HepG2 (cell line): ENCODE measurements around the gene GALNT5.

Experiments used
- DPF2 ChIP-seq: sonication (generic); formaldehyde crosslinking; IDR thresholded peaks from 2 replicates; pipeline ENCODE4 v1.4.0; 2020; ENCODE audit warnings: mild to moderate bottlenecking, low read depth, missing genetic modification reagents, borderline replicate concordance
- JUNB ChIP-seq: sonication (generic); formaldehyde crosslinking; IDR thresholded peaks from 2 replicates; pipeline ENCODE4 v1.8.0; 2022; ENCODE audit warnings: missing genetic modification reagents, mild to moderate bottlenecking, borderline replicate concordance
- NR2F2 ChIP-seq: IDR thresholded peaks from 2 replicates; pipeline ENCODE4 v1.6.1; 2012; ENCODE audit warnings: low read depth, inconsistent platforms, borderline replicate concordance
- POLR2AphosphoS5 ChIP-seq: IDR thresholded peaks from 2 replicates; pipeline ENCODE4 v1.6.1; 2012; ENCODE audit warnings: low read depth, low read length
- ZNF777 ChIP-seq: sonication (generic); formaldehyde crosslinking; IDR thresholded peaks from 2 replicates; pipeline ENCODE4 v1.4.0; 2020; ENCODE audit warnings: missing genetic modification reagents
- TF ChIP-seq, protein P1 (sequence below): IDR thresholded peaks from 2 replicates; pipeline ENCODE4 v1.6.1; 2012; ENCODE audit warnings: inconsistent platforms

DNA sequence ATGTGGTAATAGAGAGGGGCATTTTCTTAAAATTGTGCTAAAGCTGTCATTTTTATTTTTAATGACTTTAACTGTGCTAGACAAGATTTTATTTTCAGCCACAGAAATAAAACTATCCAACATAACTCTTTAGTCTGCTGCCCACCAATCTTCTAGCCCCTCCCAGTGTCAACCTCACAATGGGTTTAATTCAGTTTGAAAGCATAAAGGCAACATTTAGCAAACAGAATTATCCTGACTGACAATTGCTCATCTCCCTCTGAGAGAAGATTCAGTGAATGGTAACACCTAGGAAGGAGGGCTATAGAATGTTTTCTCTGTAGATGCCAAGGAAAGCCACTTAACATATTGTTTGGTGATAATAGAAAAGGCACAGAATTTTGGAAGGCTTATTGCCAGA lies 62.9 kb downstream of the GALNT5 start:
- TF ChIP-seq ZNF777 (CRISPR knock-in tag) (no peak), POLR2AphosphoS5 (no peak), DPF2 (CRISPR knock-in tag) (no peak), JUNB (CRISPR knock-in tag) (no peak), NR2F2 (no peak)
- TF ChIP-seq, protein P1, sequence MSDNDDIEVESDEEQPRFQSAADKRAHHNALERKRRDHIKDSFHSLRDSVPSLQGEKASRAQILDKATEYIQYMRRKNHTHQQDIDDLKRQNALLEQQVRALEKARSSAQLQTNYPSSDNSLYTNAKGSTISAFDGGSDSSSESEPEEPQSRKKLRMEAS, result no peak
